K562 (cell line): ENCODE data around the gene IL11. TPM values are rescaled to one million over a fixed set of nuclear protein-coding genes. Genes with fewer than 3 reads are reported as not detected.

Experiments
- ASH1L ChIP-seq: fragments of 450-650 bp; IDR thresholded peaks from 2 replicates; pipeline ENCODE4 v1.6.1; 2018; ENCODE audit warnings: borderline replicate concordance, mild to moderate bottlenecking, low read depth; ENCODE audit not compliant: partially characterized antibody
- C11orf30 ChIP-seq: fragments of 450-650 bp; IDR thresholded peaks from 2 replicates; pipeline ENCODE4 v1.6.1; 2016; ENCODE audit warnings: low read depth, mild to moderate bottlenecking
- CHD2 ChIP-seq: IDR thresholded peaks from 2 replicates; pipeline ENCODE4 v1.6.1; 2011; ENCODE audit warnings: low read depth, low read length
- CTBP1 ChIP-seq: fragments of 450-650 bp; IDR thresholded peaks from 2 replicates; pipeline ENCODE4 v1.6.1; 2016; ENCODE audit warnings: borderline replicate concordance
- E2F3 ChIP-seq: fragments of 250-450 bp; sonication (Bioruptor Pico); IDR thresholded peaks from 2 replicates; pipeline ENCODE4 v1.4.0; 2020; ENCODE audit warnings: mild to moderate bottlenecking
- ETV1 ChIP-seq: fragments of 450-650 bp; conservative IDR thresholded peaks from 2 replicates; pipeline ENCODE4 v1.6.1; 2016; ENCODE audit warnings: missing genetic modification characterization, control low read depth, low read depth, missing compliant biosample characterization
- FIP1L1 ChIP-seq: fragments of 200-400 bp; formaldehyde crosslinking; IDR thresholded peaks from 2 replicates; pipeline ENCODE4 v1.6.1; 2018; ENCODE audit warnings: mild to moderate bottlenecking, low read depth, low read length; ENCODE audit not compliant: poor library complexity, severe bottlenecking
- HMG20B ChIP-seq: fragments of 250-450 bp; sonication (Bioruptor Pico); IDR thresholded peaks from 2 replicates; pipeline ENCODE4 v1.5.0; 2021; ENCODE audit warnings: mild to moderate bottlenecking
- NCOR1 ChIP-seq: fragments of 450-650 bp; IDR thresholded peaks from 2 replicates; pipeline ENCODE4 v1.6.1; 2016; ENCODE audit warnings: mild to moderate bottlenecking, moderate library complexity
- NFYB ChIP-seq: IDR thresholded peaks from 2 replicates; pipeline ENCODE4 v1.6.1; 2011; ENCODE audit warnings: mild to moderate bottlenecking, moderate library complexity; ENCODE audit not compliant: insufficient read length; ENCODE audit errors: extremely low read depth
- PHF8 ChIP-seq: fragments of 200-600 bp; sonication (generic); IDR thresholded peaks from 2 replicates; pipeline ENCODE4 v1.6.1; 2012; ENCODE audit warnings: mixed run types, mild to moderate bottlenecking, inconsistent platforms, low read length, moderate library complexity, borderline replicate concordance
- PHTF2 ChIP-seq: fragments of 250-450 bp; sonication (Bioruptor Pico); IDR thresholded peaks from 2 replicates; pipeline ENCODE4 v1.5.0; 2021; ENCODE audit warnings: mild to moderate bottlenecking
- RBM14 ChIP-seq: fragments of 200-400 bp; formaldehyde crosslinking; IDR thresholded peaks from 2 replicates; pipeline ENCODE4 v1.6.1; 2018; ENCODE audit warnings: low read depth, mild to moderate bottlenecking, low read length, moderate library complexity, borderline replicate concordance; ENCODE audit not compliant: insufficient read depth
- SMARCA5 ChIP-seq: fragments of 450-650 bp; IDR thresholded peaks from 2 replicates; pipeline ENCODE4 v1.6.1; 2016
- SREBF1 ChIP-seq: fragments of 150-350 bp; IDR thresholded peaks from 2 replicates; pipeline ENCODE4 v1.6.1; 2014; ENCODE audit warnings: antibody characterized with exemption, low read depth, low read length, borderline replicate concordance
- ZBTB11 ChIP-seq, 3 experiments: fragments of 200-800 bp in 1 of 3; fragments of 250-450 bp in 1 of 3; fragments of 450-650 bp in 1 of 3; sonication (Bioruptor Pico) in 1 of 3; sonication (Bioruptor generic) in 1 of 3; formaldehyde crosslinking in 1 of 3; IDR thresholded peaks; 2 replicates each; pipeline versions ENCODE4 v1.6.1 to v1.8.0; 2016 to 2022; ENCODE audit warnings: mild to moderate bottlenecking in 2 of 3, missing genetic modification characterization in 2 of 3, missing compliant biosample characterization in 1 of 3, moderate library complexity in 1 of 3
- ZNF253 ChIP-seq: fragments of 250-450 bp; sonication (Bioruptor Pico); conservative IDR thresholded peaks from 2 replicates; pipeline ENCODE4 v1.6.1; 2021; ENCODE audit warnings: mild to moderate bottlenecking
- ZNF324 ChIP-seq: fragments of 250-450 bp; sonication (Bioruptor Pico); IDR thresholded peaks from 2 replicates; pipeline ENCODE4 v1.4.0; 2020; ENCODE audit warnings: mild to moderate bottlenecking
- ZNF551 ChIP-seq: fragments of 250-450 bp; sonication (Bioruptor Pico); IDR thresholded peaks from 2 replicates; pipeline ENCODE4 v1.5.0; 2021; ENCODE audit warnings: mild to moderate bottlenecking, moderate library complexity
- ZNF76 ChIP-seq: fragments of 250-450 bp; sonication (Bioruptor Pico); IDR thresholded peaks from 2 replicates; pipeline ENCODE4 v1.4.0; 2020; ENCODE audit warnings: mild to moderate bottlenecking, moderate library complexity, borderline replicate concordance
- polyA plus RNA-seq, 8 experiments: library from polyadenylated mRNA; depleted of rRNA in 4 of 8; stranded (reverse) in 5 of 8; unstranded in 3 of 8; fragments of >200 nt; fragmentation: Nextera tagmentation in 2 of 8; fragmentation: Illumina TruSeq in 1 of 8; extraction: Ambion mirVana in 2 of 8; extraction: Trizol in 1 of 8; gene quantifications; 2 replicates each; pipeline versions ENCODE4 v1.2.1 to v1.2.3, GENCODE V29; 2011 to 2014; ENCODE audit warnings: inconsistent platforms in 1 of 8, missing spikeins in 1 of 8
- total RNA-seq, 7 experiments: library from RNA; depleted of rRNA in 6 of 7; stranded (reverse); fragments of >200 nt in 6 of 7; fragmentation: Illumina TruSeq in 2 of 7; extraction: Trizol in 2 of 7; gene quantifications; 2 replicates each; pipeline versions ENCODE4 v1.2.1 to v1.2.3, GENCODE V29; 2011 to 2021; ENCODE audit warnings: low replicate concordance in 1 of 7
- TF ChIP-seq, protein P1 (sequence below): sonication (generic); formaldehyde crosslinking; IDR thresholded peaks from 2 replicates; pipeline ENCODE4 v1.8.1; 2023; ENCODE audit warnings: mild to moderate bottlenecking, missing genetic modification reagents
- TF ChIP-seq, protein P2 (sequence below): fragments of 200-800 bp; sonication (Bioruptor generic); IDR thresholded peaks from 2 replicates; pipeline ENCODE4 v1.6.1; 2017; ENCODE audit warnings: missing genetic modification characterization, missing compliant biosample characterization

The IL11 gene
- total and polyA plus RNA-seq, 9 of the 15 experiments (the other 6 are each of a cell fraction or from before 2014, with no cell fraction given) = 0.04 to 0.42 (median 0.06) TPM; not detected in 6

- TF ChIP-seq ETV1 (tag) (0 out of 2 replicates have a peak, but pooled peaks have one; percentile 9), C11orf30 (no peak), SMARCA5 (no peak), NCOR1 (no peak), ZBTB11 (CRISPR knock-in tag; IDR thresholded peaks at IDR 0.05) (no peak), ZNF76 (CRISPR knock-in tag) (no peak), ZNF324 (CRISPR knock-in tag) (no peak), HMG20B (CRISPR knock-in tag) (no peak), ZNF551 (no peak), CTBP1 (peak; percentile 17; the same call in 1 of the 2 replicates), E2F3 (no peak), CHD2 (no peak), ZNF253 (CRISPR knock-in tag) (no peak), ASH1L (no peak), RBM14 (no peak), PHTF2 (no peak), NFYB (no peak), PHF8 (no peak), SREBF1 (no peak), FIP1L1 (no peak)
- TF ChIP-seq, protein P1, sequence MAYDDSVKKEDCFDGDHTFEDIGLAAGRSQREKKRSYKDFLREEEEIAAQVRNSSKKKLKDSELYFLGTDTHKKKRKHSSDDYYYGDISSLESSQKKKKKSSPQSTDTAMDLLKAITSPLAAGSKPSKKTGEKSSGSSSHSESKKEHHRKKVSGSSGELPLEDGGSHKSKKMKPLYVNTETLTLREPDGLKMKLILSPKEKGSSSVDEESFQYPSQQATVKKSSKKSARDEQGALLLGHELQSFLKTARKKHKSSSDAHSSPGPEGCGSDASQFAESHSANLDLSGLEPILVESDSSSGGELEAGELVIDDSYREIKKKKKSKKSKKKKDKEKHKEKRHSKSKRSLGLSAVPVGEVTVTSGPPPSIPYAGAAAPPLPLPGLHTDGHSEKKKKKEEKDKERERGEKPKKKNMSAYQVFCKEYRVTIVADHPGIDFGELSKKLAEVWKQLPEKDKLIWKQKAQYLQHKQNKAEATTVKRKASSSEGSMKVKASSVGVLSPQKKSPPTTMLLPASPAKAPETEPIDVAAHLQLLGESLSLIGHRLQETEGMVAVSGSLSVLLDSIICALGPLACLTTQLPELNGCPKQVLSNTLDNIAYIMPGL (CRISPR knock-in tag) = no peak
- TF ChIP-seq, protein P2, sequence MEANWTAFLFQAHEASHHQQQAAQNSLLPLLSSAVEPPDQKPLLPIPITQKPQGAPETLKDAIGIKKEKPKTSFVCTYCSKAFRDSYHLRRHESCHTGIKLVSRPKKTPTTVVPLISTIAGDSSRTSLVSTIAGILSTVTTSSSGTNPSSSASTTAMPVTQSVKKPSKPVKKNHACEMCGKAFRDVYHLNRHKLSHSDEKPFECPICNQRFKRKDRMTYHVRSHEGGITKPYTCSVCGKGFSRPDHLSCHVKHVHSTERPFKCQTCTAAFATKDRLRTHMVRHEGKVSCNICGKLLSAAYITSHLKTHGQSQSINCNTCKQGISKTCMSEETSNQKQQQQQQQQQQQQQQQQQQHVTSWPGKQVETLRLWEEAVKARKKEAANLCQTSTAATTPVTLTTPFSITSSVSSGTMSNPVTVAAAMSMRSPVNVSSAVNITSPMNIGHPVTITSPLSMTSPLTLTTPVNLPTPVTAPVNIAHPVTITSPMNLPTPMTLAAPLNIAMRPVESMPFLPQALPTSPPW = peak; percentile 61
These were observed 1.3 kb downstream of the IL11 start (continued) for GRCh38 chr19:55368701-55369563.
